Esophagus muscularis mucosa (tissue), 4 donors: ENCODE data around the gene SYNPO2. TPM values are rescaled to one million over a fixed set of nuclear protein-coding genes. Genes with fewer than 3 reads are reported as not detected.

ENCODE experiments used
- DNase-seq: peaks from one replicate; pipeline ENCODE4 v3.0.0-alpha.2; 2017; ENCODE audit errors: extremely low spot score
- H3K27ac ChIP-seq, 4 donors: fragments of 200-600 bp; sonication (generic); replicated peaks in 1 of 4; 1 replicate in 3 of 4; 2 replicates in 1 of 4; pipeline ENCODE4 v1.5.1; 2016 to 2019; ENCODE audit warnings: mild to moderate bottlenecking in 1 of 4
- H3K27me3 ChIP-seq, 4 donors: fragments of 200-600 bp; sonication (generic); one replicate each; pipeline versions ENCODE4 v1.5.1 to v1.6.0; 2016 to 2019
- H3K36me3 ChIP-seq, 4 donors: fragments of 200-600 bp; sonication (generic); one replicate each; pipeline ENCODE4 v1.5.1; 2016 to 2019
- H3K4me1 ChIP-seq, 4 donors: fragments of 200-600 bp; sonication (generic); one replicate each; pipeline ENCODE4 v1.5.1; 2016 to 2019
- H3K4me3 ChIP-seq, 4 donors: fragments of 200-600 bp; sonication (generic); 1 replicate in 2 of 4; 2 replicates in 2 of 4; pipeline ENCODE4 v1.5.1; 2016 to 2019; ENCODE audit warnings: mild to moderate bottlenecking in 4 of 4, moderate library complexity in 1 of 4
- H3K9me3 ChIP-seq, 4 donors: fragments of 200-600 bp; sonication (generic); 1 replicate in 3 of 4; 2 replicates in 1 of 4; pipeline ENCODE4 v1.5.1; 2016 to 2019
- EP300 ChIP-seq: sonication (generic); formaldehyde crosslinking; IDR thresholded peaks from one replicate; pipeline ENCODE4 v1.6.1; 2017; ENCODE audit warnings: antibody characterized with exemption
- POLR2A ChIP-seq: fragments of 450-650 bp; IDR thresholded peaks from one replicate; pipeline ENCODE4 v1.6.1; 2017; ENCODE audit warnings: antibody characterized with exemption, moderate library complexity, mild to moderate bottlenecking, low read depth
- POLR2AphosphoS5 ChIP-seq, 2 donors: sonication (generic); formaldehyde crosslinking; IDR thresholded peaks; one replicate each; pipeline ENCODE4 v1.6.1; 2017; ENCODE audit warnings: antibody characterized with exemption in 2 of 2
- WGBS: methylation state at CpG from one replicate; pipeline ENCODE4 v1.1.5; 2018; 5-methylcytosine and 5-hydroxymethylcytosine counted together
- intact Hi-C: fragments of 100-400 bp; cut with DNase I; formaldehyde crosslinking; loops from one replicate; pipeline ENCODE4 v1.15.1; 2023
- total RNA-seq, 4 donors: library from RNA; depleted of rRNA; stranded (reverse); fragments of >200 nt; gene quantifications; one replicate each; pipeline versions ENCODE4 v1.1.0 to v1.2.1, GENCODE V29; 2016
- TF ChIP-seq, protein P1 (sequence below), 3 experiments: fragments of 200-600 bp in 2 of 3; fragments of 450-650 bp in 1 of 3; sonication (generic) in 2 of 3; IDR thresholded peaks; one replicate each; pipeline ENCODE4 v1.5.1; 2017 to 2019; ENCODE audit warnings: antibody characterized with exemption in 3 of 3, mild to moderate bottlenecking in 2 of 3, moderate library complexity in 1 of 3

SYNPO2 gene
- total RNA-seq, 4 donors from 2014 or later, result 2,073 to 2,783 (median 2,517) TPM

DNA sequence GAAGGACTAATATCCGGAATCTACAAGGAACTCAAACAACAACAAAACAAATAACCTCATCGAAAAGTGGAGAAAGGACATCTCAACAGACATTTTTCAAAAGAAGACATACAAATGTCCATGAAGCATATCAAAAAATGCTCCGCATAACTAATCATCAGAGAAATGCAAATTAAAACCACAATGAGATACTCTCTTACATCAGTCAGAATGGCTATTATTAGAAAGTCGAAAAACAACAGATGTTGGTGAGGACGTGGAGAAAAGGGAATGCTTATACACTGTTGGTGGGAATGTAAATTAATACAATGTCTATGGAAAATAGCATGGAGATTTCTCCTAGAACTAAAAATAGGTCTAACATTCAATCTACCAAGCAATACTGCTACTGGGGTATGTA, 195.9 kb downstream of the SYNPO2 start:
- no peaks in the 10 kb centered on the region for H3K4me1 ChIP-seq
- no peak overlapping the region for H3K27ac ChIP-seq
- intact Hi-C loops, result no loop called here
- peaks cover 0 to 5% (median 0%) of the 10 kb centered on the region in 4 donors for H3K9me3 ChIP-seq
- no peak for TF ChIP-seq POLR2AphosphoS5 (IDR thresholded peaks at IDR 0.05)
- H3K4me3 ChIP-seq, result no peak overlapping the region
- 66% methylated on average over 5 of the region's 5 CpGs for WGBS
- H3K36me3 ChIP-seq, result no peaks in the 10 kb centered on the region
- no peaks in the 10 kb centered on the region for H3K27me3 ChIP-seq
- DNase-seq, result no peak

DNA sequence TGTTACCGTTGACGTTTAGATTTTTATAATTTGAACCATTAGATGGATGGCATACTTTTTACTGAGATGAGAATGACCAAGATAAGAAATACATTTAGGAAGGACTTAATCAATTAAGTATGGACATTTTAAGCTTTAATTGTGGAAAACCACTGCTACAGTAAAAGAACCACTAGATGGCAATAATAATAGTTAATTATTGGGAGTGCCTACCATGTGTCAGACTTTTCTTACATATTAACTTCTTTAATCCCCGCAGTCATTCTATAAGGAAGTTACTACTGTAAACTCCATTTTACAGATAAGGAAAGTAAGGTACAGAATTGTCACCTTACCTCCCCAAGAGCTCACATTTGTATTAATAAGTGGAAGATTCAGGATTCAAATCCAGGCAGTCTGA, 198.5 kb downstream of the SYNPO2 start:
- H3K36me3 ChIP-seq, result no peaks in the 10 kb centered on the region
- no peaks in the 10 kb centered on the region for H3K27me3 ChIP-seq
- no peaks in the 10 kb centered on the region for H3K4me1 ChIP-seq
- 50% methylated on average over 3 of the region's 3 CpGs for WGBS
- TF ChIP-seq EP300 (no peak), POLR2AphosphoS5 (IDR thresholded peaks at IDR 0.05) (no peak)
- TF ChIP-seq, protein P1, sequence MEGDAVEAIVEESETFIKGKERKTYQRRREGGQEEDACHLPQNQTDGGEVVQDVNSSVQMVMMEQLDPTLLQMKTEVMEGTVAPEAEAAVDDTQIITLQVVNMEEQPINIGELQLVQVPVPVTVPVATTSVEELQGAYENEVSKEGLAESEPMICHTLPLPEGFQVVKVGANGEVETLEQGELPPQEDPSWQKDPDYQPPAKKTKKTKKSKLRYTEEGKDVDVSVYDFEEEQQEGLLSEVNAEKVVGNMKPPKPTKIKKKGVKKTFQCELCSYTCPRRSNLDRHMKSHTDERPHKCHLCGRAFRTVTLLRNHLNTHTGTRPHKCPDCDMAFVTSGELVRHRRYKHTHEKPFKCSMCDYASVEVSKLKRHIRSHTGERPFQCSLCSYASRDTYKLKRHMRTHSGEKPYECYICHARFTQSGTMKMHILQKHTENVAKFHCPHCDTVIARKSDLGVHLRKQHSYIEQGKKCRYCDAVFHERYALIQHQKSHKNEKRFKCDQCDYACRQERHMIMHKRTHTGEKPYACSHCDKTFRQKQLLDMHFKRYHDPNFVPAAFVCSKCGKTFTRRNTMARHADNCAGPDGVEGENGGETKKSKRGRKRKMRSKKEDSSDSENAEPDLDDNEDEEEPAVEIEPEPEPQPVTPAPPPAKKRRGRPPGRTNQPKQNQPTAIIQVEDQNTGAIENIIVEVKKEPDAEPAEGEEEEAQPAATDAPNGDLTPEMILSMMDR (IDR thresholded peaks at IDR 0.05), result peak; percentile 21 to 40 (median 24)
- H3K9me3 ChIP-seq, result peaks cover 0 to 5% (median 0%) of the 10 kb centered on the region in 4 donors
- intact Hi-C loops, result no loop called here
- H3K27ac ChIP-seq, result no peak overlapping the region
- no peak overlapping the region for H3K4me3 ChIP-seq
- no peak for DNase-seq

DNA sequence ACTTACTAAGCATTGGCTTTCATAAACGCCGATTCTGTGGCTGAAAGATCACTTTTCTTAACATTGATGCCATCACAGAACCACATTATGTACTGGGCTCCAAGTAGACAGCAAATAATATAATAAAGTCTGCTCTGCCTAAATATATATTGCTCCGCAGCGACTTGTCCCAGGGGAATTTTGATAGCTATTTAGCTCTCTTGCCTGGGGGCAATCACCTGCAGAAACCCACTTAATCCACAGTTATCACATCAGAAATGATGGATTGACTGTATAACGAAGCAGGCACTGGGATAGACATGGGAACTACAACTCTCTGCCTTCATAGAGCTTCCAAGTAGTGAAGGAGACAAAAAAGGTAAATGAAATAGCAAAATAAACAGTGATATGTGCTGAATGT, 199.0 kb downstream of the SYNPO2 start:
- peaks cover 0 to 5% (median 0%) of the 10 kb centered on the region in 4 donors for H3K9me3 ChIP-seq
- DNase-seq, result no peak
- H3K4me1 ChIP-seq, result no peaks in the 10 kb centered on the region
- intact Hi-C loops, result no loop called here
- H3K27me3 ChIP-seq, result no peaks in the 10 kb centered on the region
- H3K36me3 ChIP-seq, result no peaks in the 10 kb centered on the region
- no peak overlapping the region for H3K4me3 ChIP-seq
- TF ChIP-seq POLR2A (no peak), POLR2AphosphoS5 (IDR thresholded peaks at IDR 0.05) (no peak), EP300 (no peak)
- TF ChIP-seq, protein P1 (IDR thresholded peaks at IDR 0.05), result no peak
- 91% methylated on average over 5 of the region's 5 CpGs for whole genome bisulfite sequencing
- H3K27ac ChIP-seq, result no peak overlapping the region

DNA sequence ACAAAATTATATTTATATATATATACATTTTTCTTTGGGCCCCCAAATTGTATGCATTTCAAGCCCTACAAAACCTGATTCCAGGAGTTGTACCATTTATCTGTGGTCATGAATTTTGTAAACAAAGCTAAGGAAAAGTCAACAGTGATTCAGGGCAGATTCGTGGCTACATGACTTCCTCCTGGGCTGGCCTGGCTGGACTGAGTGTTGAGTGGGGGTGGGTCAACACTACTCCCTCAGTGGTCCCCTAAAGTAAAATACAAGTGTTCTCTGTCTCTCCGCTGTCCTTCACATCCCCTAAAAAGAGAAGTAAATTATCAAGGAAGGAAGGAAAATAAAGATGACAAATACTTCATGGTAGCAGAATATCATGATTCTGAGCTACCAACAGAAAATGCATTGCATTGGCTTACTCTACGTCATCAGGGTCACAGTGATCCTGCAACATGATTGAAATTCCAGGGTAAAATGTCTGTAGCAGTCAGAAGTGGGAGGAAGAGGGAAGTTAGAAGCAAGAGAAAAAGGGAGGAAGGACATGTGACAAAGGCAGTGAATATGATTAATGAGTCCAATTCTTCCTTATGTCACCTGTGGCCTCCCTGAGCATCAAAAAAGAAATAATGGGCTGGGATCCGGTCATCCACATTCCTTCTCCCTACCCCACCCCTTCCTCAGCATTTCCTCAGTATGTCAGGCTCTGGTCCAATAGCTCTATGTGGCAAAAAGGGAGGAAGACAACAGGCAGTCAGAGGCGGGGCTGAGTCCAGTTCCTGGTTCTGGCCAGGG, 204.6 kb downstream of the SYNPO2 start:
- no peak for DNase-seq
- H3K27ac ChIP-seq, result no peak overlapping the region
- no peaks in the 10 kb centered on the region for H3K9me3 ChIP-seq
- intact Hi-C loops, result no loop called here
- WGBS, result 73% methylated on average over 5 of the region's 5 CpGs
- TF ChIP-seq EP300 (no peak), POLR2A (no peak), POLR2AphosphoS5 (IDR thresholded peaks at IDR 0.05) (no peak)
- TF ChIP-seq, protein P1 (IDR thresholded peaks at IDR 0.05), result no peak
- no peaks in the 10 kb centered on the region for H3K4me1 ChIP-seq
- H3K4me3 ChIP-seq, result no peak overlapping the region
- no peaks in the 10 kb centered on the region for H3K36me3 ChIP-seq
- H3K27me3 ChIP-seq, result no peaks in the 10 kb centered on the region

DNA sequence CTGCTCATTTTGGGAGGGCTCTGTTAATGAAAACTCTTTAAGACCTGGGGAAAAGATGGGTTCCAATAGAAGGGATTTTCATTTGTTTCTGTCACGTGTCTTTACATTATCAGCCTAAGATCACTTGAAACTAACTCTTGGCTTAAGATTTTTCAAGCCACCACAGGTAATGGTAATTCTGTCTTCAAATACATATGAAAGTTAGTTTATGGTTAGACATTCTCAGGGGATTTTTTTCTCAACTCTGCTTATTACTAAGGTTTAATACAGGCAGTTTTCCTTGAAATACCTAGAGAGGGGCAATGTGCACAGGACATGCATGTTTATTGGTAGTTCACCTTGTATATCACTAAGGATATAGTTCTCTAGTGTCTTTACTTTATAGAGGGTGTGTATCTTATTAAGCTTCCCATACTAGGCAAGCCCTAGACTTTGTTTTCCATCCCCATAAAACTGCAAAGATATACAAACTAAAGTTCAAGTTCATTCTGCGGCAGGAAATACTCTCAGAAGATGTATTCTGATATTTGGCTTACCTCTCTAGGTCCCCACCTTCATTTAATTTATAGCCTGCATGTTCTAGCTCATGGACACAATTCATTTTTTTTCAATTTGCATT, 208.7 kb downstream of the SYNPO2 start:
- Histone ChIP-seq H3K36me3 (no peaks in the 10 kb centered on the region), H3K4me3 (no peak overlapping the region), H3K27ac (no peak overlapping the region), H3K9me3 (no peaks in the 10 kb centered on the region), H3K27me3 (no peaks in the 10 kb centered on the region), H3K4me1 (peaks cover 0 to 8% (median 3%) of the 10 kb centered on the region in 4 donors)
- TF ChIP-seq, protein P1 (IDR thresholded peaks at IDR 0.05), result no peak
- TF ChIP-seq POLR2AphosphoS5 (IDR thresholded peaks at IDR 0.05) (no peak), POLR2A (no peak), EP300 (no peak)
- DNase-seq, result no peak
- intact Hi-C loops, result no loop called here
- 91% methylated on average over 2 of the region's 2 CpGs for WGBS
